Keratinocyte (primary cell): ENCODE data around the gene TARBP2. TPM values are rescaled to one million over a fixed set of nuclear protein-coding genes. Genes with fewer than 3 reads are reported as not detected.

ENCODE experiments used
- DNase-seq: peaks from one replicate; pipeline ENCODE4 v3.0.0-alpha.2; 2011; ENCODE audit warnings: low read depth, missing footprints, low spot score
- FAIRE-seq: peaks from 2 replicates; lab custom pipeline; 2011; peaks lifted over from hg19 to GRCh38; lab: Jason Lieb, UNC
- H2AFZ ChIP-seq: 2 replicates; pipeline ENCODE4 v1.6.0; 2012; ENCODE audit warnings: low read length, control low read depth, inconsistent platforms; ENCODE audit not compliant: control insufficient read depth
- H3K27ac ChIP-seq: 2 replicates; pipeline ENCODE4 v1.5.1; 2011; ENCODE audit warnings: low read length; ENCODE audit not compliant: control insufficient read depth, insufficient read depth
- H3K27me3 ChIP-seq: 3 replicates; pipeline ENCODE4 v1.6.0; 2011; ENCODE audit warnings: low read length; ENCODE audit not compliant: control insufficient read depth, insufficient read depth; ENCODE audit errors: extremely low read depth
- H3K36me3 ChIP-seq, 2 experiments: 2 replicates in 1 of 2; 3 replicates in 1 of 2; pipeline ENCODE4 v1.5.1; 2011; ENCODE audit warnings: low read length in 2 of 2, mild to moderate bottlenecking in 1 of 2; ENCODE audit not compliant: control insufficient read depth in 2 of 2, insufficient read depth in 2 of 2; ENCODE audit errors: extremely low read depth in 1 of 2
- H3K4me1 ChIP-seq: 3 replicates; pipeline ENCODE4 v1.5.1; 2011; ENCODE audit warnings: low read length; ENCODE audit not compliant: control insufficient read depth, insufficient read depth; ENCODE audit errors: extremely low read depth
- H3K4me2 ChIP-seq: 3 replicates; pipeline ENCODE4 v1.6.0; 2011; ENCODE audit warnings: low read depth, low read length; ENCODE audit not compliant: control insufficient read depth, insufficient read depth; ENCODE audit errors: extremely low read depth
- H3K4me3 ChIP-seq, 3 experiments: fragments of 200-600 bp in 1 of 3; sonication (generic) in 1 of 3; 2 replicates in 2 of 3; 3 replicates in 1 of 3; pipeline ENCODE4 v1.5.1; 2011 to 2016; ENCODE audit warnings: low read length in 3 of 3, mild to moderate bottlenecking in 3 of 3, control low read depth in 2 of 3, inconsistent platforms in 1 of 3, low read depth in 1 of 3, mixed read lengths in 1 of 3, mixed run types in 1 of 3, moderate library complexity in 1 of 3; ENCODE audit not compliant: control insufficient read depth in 2 of 3, insufficient read depth in 2 of 3; ENCODE audit errors: extremely low read depth in 1 of 3
- H3K79me2 ChIP-seq: 2 replicates; pipeline ENCODE4 v1.6.0; 2012; ENCODE audit warnings: low read length; ENCODE audit not compliant: control insufficient read depth, insufficient read depth
- H3K9ac ChIP-seq: 3 replicates; pipeline ENCODE4 v1.6.0; 2011; ENCODE audit warnings: low read length; ENCODE audit not compliant: control insufficient read depth, insufficient read depth; ENCODE audit errors: extremely low read depth
- H3K9me1 ChIP-seq: 3 replicates; pipeline ENCODE4 v1.6.0; 2011; ENCODE audit warnings: low read length; ENCODE audit not compliant: control insufficient read depth, insufficient read depth; ENCODE audit errors: extremely low read depth
- H3K9me3 ChIP-seq: 2 replicates; pipeline ENCODE4 v1.5.1; 2012; ENCODE audit warnings: low read depth, low read length; ENCODE audit not compliant: control insufficient read depth
- H4K20me1 ChIP-seq: 3 replicates; pipeline ENCODE4 v1.6.0; 2011; ENCODE audit warnings: low read length; ENCODE audit not compliant: control insufficient read depth, insufficient read depth; ENCODE audit errors: extremely low read depth
- CTCF ChIP-seq, 3 experiments: IDR thresholded peaks in 1 of 3; conservative IDR thresholded peaks in 1 of 3; optimal IDR thresholded peaks in 1 of 3; 2 replicates in 2 of 3; 3 replicates in 1 of 3; pipeline versions ENCODE3 to v1.5.1; 2011; ENCODE audit warnings: low read length in 3 of 3, mild to moderate bottlenecking in 3 of 3, moderate library complexity in 2 of 3, control low read depth in 1 of 3, inconsistent platforms in 1 of 3; ENCODE audit not compliant: insufficient read depth in 2 of 3; ENCODE audit errors: extremely low read depth in 1 of 3
- EZH2 ChIP-seq: IDR thresholded peaks from one replicate; pipeline ENCODE4 v1.6.1; 2012; ENCODE audit warnings: inconsistent platforms, mild to moderate bottlenecking, low read length, moderate library complexity
- dilution Hi-C: fragments of 300-500 bp; cut with MboI; formaldehyde crosslinking; loops from one replicate; pipeline ENCODE4 v1.7.0; 2020; ENCODE audit warnings: low sequenced_read_pairs; ENCODE audit not compliant: extremely low pct_ligation_motif_present
- polyA plus RNA-seq, 5 experiments: library from polyadenylated mRNA; depleted of rRNA in 3 of 5; stranded (reverse) in 3 of 5; stranded (forward) in 1 of 5; unstranded in 1 of 5; fragments of >200 nt; gene quantifications; 1 replicate in 1 of 5; 2 replicates in 3 of 5; 3 replicates in 1 of 5; pipeline versions ENCODE4 v1.2.1 to v1.2.3, GENCODE V29; 2011 to 2012; ENCODE audit warnings: missing spikeins in 2 of 5, low read depth in 1 of 5, low replicate concordance in 1 of 5

The TARBP2 gene
- polyA plus RNA-seq, 1 donor (not counting 4 experiments of a cell fraction or from before 2014, with no cell fraction given) = 21.0 TPM

- Histone ChIP-seq H3K4me2 (no peak overlapping the region), H4K20me1 (no peaks in the 10 kb centered on the region), H3K4me1 (no peaks in the 10 kb centered on the region), H3K9me1 (no peaks in the 10 kb centered on the region), H3K27me3 (no peaks in the 10 kb centered on the region), H3K36me3 (peaks cover 15 to 22% of the 10 kb centered on the region in 2 experiments), H3K9me3 (no peaks in the 10 kb centered on the region), H3K4me3 (no peak overlapping the region), H2AFZ (no peak overlapping the region), H3K9ac (no peak overlapping the region), H3K27ac (no peak overlapping the region), H3K79me2 (no peaks in the 10 kb centered on the region)
- dilution Hi-C loops = no loop called here
- FAIRE-seq (no peak), DNase-seq (no peak)
- TF ChIP-seq CTCF (optimal IDR thresholded peaks at IDR 0.05 in 1 of 3, IDR thresholded peaks at IDR 0.05 in 1 of 3, conservative IDR thresholded peaks at IDR 0.05 in 1 of 3; ENCODE audit: extremely low read depth in 1 of 3, insufficient read depth in 2 of 3, low read length in 3 of 3) = no peak
- TF ChIP-seq EZH2 = no peak
Observed at GRCh38 chr12:53536962-53537361, 35.9 kb downstream of the TARBP2 start.

GRCh38 chr12:53538209-53538689 lies 37.2 kb downstream of the TARBP2 start:
- Histone ChIP-seq H3K4me1 (no peaks in the 10 kb centered on the region), H2AFZ (no peak overlapping the region), H3K4me2 (no peak overlapping the region), H3K36me3 (peaks cover 15 to 19% of the 10 kb centered on the region in 2 experiments), H3K9ac (no peak overlapping the region), H3K9me3 (no peaks in the 10 kb centered on the region), H3K27me3 (no peaks in the 10 kb centered on the region), H3K4me3 (no peak overlapping the region), H3K9me1 (no peaks in the 10 kb centered on the region), H3K79me2 (no peaks in the 10 kb centered on the region), H3K27ac (no peak overlapping the region), H4K20me1 (no peaks in the 10 kb centered on the region)
- FAIRE-seq (no peak), DNase-seq (no peak)
- no peak for TF ChIP-seq CTCF (optimal IDR thresholded peaks at IDR 0.05 in 1 of 3, IDR thresholded peaks at IDR 0.05 in 1 of 3, conservative IDR thresholded peaks at IDR 0.05 in 1 of 3; ENCODE audit: extremely low read depth in 1 of 3, insufficient read depth in 2 of 3, low read length in 3 of 3)
- no peak for TF ChIP-seq EZH2
- dilution Hi-C loops = no loop called here
